Natural killer cell treated with Interleukin-12 subunit alpha and Interleukin-12 subunit beta and Interleukin-15 and Interleukin-18, amount 100 ng/mL, for 72 hours (primary cell): ENCODE results near the gene C2orf92. TPM values are rescaled to one million over a fixed set of nuclear protein-coding genes. Genes with fewer than 3 reads are reported as not detected.
"Not testable (repeated sequence)": the region's sequence is repeated elsewhere in the genome, so short reads cannot be mapped to it uniquely, and the experiment has no call there.

ENCODE experiments used
- ATAC-seq, 2 donors: fragments of 150-1000 bp; cut with Tn5 transposase in 1 of 2; sonication (Bioruptor Pico), chemical (Tn5 transposase) in 1 of 2; 2 replicates each; pipeline ENCODE4 v1.10.0; 2021
- DNase-seq: peaks from one replicate; pipeline ENCODE4 v3.0.0; 2022; ENCODE audit warnings: low spot score
- H3K27ac Mint-ChIP-seq, 2 donors: 1 replicate in 1 of 2; 2 replicates in 1 of 2; pipeline ENCODE4 v1.8.0; 2022; ENCODE audit warnings: mixed read lengths in 2 of 2, mild to moderate bottlenecking in 1 of 2, moderate library complexity in 1 of 2
- H3K27me3 Mint-ChIP-seq, 2 donors: 1 replicate in 1 of 2; 2 replicates in 1 of 2; pipeline ENCODE4 v1.8.0; 2022; ENCODE audit warnings: mixed read lengths in 2 of 2
- H3K36me3 Mint-ChIP-seq: one replicate; pipeline ENCODE4 v1.8.0; 2022; ENCODE audit warnings: mixed read lengths
- H3K4me1 Mint-ChIP-seq, 2 donors: 1 replicate in 1 of 2; 2 replicates in 1 of 2; pipeline ENCODE4 v1.8.0; 2022; ENCODE audit warnings: low read depth in 2 of 2, mixed read lengths in 2 of 2, mild to moderate bottlenecking in 1 of 2
- H3K4me3 Mint-ChIP-seq: one replicate; pipeline ENCODE4 v1.8.0; 2022; ENCODE audit warnings: mixed read lengths
- H3K9me3 Mint-ChIP-seq: 2 replicates; pipeline ENCODE4 v1.8.0; 2022; ENCODE audit warnings: mixed read lengths
- total RNA-seq, 2 donors: library from RNA; stranded (reverse); gene quantifications; one replicate each; pipeline ENCODE4 v1.2.3, GENCODE V29; 2022

The C2orf92 gene
- 10 to 100 TPM in 1 of 2 donors, 1 to 10 TPM in 1; 8.6 to 13.6 TPM for total RNA-seq

DNA sequence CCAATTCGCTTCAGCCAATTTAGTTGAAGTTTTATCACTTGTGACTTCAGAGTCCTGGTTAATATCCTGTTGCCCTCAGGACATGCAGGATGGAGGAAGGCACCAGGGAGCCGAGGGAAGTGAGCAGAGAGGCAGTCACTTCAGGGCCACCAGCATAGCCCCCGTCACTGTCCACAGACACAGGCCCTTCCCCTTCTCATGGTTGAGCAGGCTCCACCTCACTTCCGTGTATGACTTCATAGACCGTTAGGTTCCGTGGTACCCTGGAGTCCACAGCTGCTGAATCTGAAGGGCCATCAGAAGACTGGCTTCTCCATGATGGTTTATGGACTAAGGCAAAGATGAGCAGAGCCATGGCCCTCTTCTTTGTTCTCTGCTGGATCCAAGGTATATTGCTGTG, at the start of gene C2orf92:
Gene C2orf92, plus strand, starts transcription at position 266 of the 400 bp plus-strand sequence. Its CDS starts 76 bp downstream, at position 342.
- Mint-ChIP-seq H3K36me3 (no peaks in the 10 kb centered on the region), H3K27me3 (no peaks in the 10 kb centered on the region), H3K27ac (no peak within 1 kb of the TSS), H3K4me1 (peaks cover 11 to 18% of the 10 kb centered on the region in 2 donors), H3K4me3 (no peak within 1 kb of the TSS), H3K9me3 (no peaks in the 10 kb centered on the region)
- ATAC-seq (no peak), DNase-seq (no peak)

DNA sequence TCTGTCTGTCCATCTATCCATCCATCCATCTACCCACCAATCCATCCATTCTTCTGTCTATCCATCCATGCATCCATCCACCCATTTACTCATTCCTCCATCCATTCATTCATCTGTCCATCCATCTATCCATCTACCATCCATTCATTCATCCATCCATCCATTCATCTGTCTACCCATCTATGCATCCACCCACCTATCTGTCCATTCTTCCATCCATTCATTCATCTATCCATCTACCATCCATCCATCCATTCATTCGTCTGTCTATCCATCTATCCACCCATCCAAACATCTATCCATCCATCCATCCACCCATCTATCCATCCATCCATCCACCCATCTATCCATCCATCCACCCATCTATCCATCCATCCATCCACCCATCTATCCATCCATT, 49.0 kb upstream of the C2orf92 start:
- not testable (repeated sequence) for ATAC-seq, DNase-seq, H3K27ac Mint-ChIP-seq, H3K4me3 Mint-ChIP-seq, H3K36me3 Mint-ChIP-seq, H3K4me1 Mint-ChIP-seq, H3K27me3 Mint-ChIP-seq, H3K9me3 Mint-ChIP-seq

GRCh38 chr2:97622976-97623375, 46.5 kb upstream of the C2orf92 start:
- not testable (repeated sequence) for ATAC-seq, H3K36me3 Mint-ChIP-seq, H3K4me3 Mint-ChIP-seq, H3K27ac Mint-ChIP-seq, H3K4me1 Mint-ChIP-seq, DNase-seq, H3K27me3 Mint-ChIP-seq, H3K9me3 Mint-ChIP-seq

DNA sequence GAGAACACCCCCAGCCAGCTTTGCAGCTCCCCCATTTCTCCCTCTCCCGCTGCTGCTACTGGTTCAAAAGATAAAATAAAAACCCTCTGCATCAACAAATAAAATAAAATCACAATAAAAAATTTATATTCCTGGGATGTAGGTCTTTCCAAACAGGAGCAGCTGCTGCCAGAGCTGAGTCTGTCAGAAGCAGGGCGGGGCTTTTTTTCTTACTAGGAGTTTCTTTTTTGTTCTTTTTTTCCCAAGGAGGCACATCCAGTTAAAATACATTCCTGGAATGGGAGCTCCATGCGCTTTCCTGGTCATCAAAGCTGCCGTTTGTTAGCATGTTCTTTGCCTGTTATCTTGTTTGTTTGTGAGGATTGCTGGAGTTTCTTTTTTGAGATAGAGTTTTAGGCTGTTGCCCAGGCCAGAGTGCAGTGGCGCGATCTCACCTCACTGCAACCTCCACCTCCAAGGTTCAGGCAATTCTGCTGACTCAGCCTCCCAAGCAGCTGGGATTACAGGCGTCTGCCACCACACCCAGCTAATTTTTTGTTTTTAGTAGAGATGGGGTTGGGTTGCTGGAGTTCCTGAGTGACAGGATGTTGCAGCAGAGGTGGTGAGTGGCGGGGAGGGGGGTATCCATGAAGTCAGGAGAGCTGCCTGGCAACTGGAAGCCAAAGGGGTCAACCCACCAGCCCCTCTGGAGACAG, 44.0 kb upstream of the C2orf92 start:
- H3K36me3 Mint-ChIP-seq, H3K4me3 Mint-ChIP-seq, ATAC-seq, DNase-seq, H3K27ac Mint-ChIP-seq, H3K9me3 Mint-ChIP-seq, H3K27me3 Mint-ChIP-seq, H3K4me1 Mint-ChIP-seq: not testable (repeated sequence)

- not testable (repeated sequence) for H3K9me3 Mint-ChIP-seq, H3K27ac Mint-ChIP-seq, H3K4me1 Mint-ChIP-seq, H3K36me3 Mint-ChIP-seq, DNase-seq, H3K4me3 Mint-ChIP-seq, ATAC-seq
- H3K27me3 Mint-ChIP-seq: peaks cover 9 to 13% of the 10 kb centered on the region in 2 donors
Observed at GRCh38 chr2:97626049-97626430, 43.5 kb upstream of the C2orf92 start.

- Mint-ChIP-seq H3K9me3 (no peaks in the 10 kb centered on the region), H3K4me3 (no peak overlapping the region), H3K4me1 (peaks cover 17 to 18% of the 10 kb centered on the region in 2 donors), H3K36me3 (peaks cover 19% of the 10 kb centered on the region), H3K27me3 (peaks cover 3 to 9% of the 10 kb centered on the region in 2 donors), H3K27ac (no peak overlapping the region)
- ATAC-seq (no peak), DNase-seq (no peak)
Observed at GRCh38 chr2:97644023-97644717, 25.3 kb upstream of the C2orf92 start.

DNA sequence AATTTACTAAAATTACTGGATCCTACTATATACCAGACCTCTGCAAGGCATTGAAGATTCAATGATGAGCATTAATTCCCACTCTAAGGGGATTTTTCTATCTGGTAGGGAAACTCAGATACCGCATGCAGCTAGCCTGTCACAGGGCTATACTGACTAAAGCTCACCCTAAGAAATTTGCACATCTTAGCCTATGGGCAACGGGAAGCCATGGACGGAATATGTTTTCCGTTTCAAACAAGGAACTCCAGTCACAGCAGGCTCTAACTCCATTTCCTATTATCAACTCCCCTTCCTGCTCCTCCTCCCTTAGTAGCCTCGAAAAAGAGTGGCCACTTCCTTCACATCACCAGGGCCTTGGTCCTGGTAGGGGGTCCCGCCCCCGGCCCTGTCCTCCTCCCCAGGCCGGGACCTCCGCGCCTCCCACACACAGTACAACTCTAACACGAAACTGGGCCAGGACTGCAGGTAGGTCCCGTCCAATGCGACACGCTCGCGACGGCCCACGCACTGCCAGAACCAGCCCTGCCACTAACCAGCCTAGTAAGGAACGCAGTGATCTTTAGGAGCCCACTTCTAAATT, 24.3 kb upstream of the C2orf92 start:
- Mint-ChIP-seq H3K27ac (peak overlapping the region; percentile 90 to 99), H3K36me3 (peaks cover 26% of the 10 kb centered on the region), H3K4me3 (peak overlapping the region; percentile 95), H3K4me1 (peaks cover 20 to 23% of the 10 kb centered on the region in 2 donors), H3K9me3 (no peaks in the 10 kb centered on the region), H3K27me3 (peaks cover under 1 to 3% of the 10 kb centered on the region in 2 donors)
- DNase-seq (no peak), ATAC-seq (peak; percentile 54 to 64)

DNA sequence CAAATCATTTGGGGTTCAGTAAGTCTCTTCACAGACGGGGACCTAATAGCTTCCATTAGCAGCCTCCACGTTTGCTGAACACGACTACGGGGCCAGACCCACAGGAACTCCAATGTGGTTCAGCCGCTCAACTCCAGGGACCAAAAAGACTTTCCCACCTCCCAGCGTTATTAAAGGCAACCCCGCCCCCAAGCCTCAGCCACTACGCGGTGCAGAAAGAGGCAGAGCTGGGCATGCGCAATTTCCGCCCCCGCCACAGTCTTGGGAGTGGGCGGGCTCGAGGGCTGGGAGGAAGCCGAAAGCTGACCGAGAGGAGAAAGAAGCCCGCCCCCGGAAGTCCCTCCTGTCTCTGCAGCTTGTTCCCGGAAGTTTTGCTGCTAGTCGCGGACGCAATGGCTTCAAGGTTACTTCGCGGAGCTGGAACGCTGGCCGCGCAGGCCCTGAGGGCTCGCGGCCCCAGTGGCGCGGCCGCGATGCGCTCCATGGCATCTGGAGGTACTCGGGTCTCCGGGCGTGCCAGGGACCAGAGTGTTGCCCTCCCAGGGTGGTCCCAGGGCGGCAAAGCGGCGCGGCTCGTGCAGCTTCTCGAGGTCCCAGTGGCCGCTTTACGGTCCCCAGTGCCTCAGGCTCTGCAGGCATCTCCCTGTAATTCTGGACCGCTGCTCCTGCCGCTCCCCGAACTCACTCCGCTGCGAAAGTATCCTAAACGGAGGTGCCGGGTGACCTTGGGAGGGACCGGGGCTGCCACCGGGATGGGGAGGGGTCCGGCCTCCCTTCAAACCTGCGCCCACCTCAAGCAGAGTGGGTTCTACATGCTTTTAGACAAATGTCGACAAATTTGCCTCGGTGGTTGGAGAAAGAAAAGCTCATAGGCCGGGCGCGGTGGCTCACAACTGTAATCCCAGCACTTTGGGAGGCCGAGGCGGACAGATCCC, 23.6 kb upstream of the C2orf92 start, which contains the start of gene COX5B:
Gene COX5B, plus strand, starts transcription at position 368 of the 935 bp plus-strand sequence. Its CDS starts 25 bp downstream, at position 393.
- Mint-ChIP-seq H3K9me3 (no peaks in the 10 kb centered on the region), H3K27me3 (peaks cover 0 to 3% of the 10 kb centered on the region in 2 donors), H3K4me3 (peak within 1 kb of the TSS; percentile 95), H3K27ac (peak within 1 kb of the TSS; percentile 90 to 99), H3K36me3 (peaks cover 26% of the 10 kb centered on the region), H3K4me1 (peaks cover 20 to 23% of the 10 kb centered on the region in 2 donors)
- DNase-seq (peak; percentile 100), ATAC-seq (peak; percentile 99 to 100)

DNA sequence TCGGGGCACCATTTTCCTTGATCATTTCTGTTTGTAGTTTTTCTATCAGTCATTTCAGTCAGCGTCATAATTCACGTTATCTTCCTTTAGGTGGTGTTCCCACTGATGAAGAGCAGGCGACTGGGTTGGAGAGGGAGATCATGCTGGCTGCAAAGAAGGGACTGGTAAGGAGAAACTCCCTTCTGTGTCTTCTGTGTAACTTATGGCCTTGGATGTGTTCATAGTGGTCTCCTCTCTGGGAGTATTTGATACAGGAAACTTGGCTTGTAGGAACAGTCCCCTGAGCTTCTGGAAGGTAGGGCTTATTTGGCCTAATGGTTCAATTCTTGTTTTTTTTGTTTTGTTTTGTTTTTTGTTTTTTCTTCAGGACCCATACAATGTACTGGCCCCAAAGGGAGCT, 22.5 kb upstream of the C2orf92 start:
- H3K36me3 Mint-ChIP-seq: peaks cover 26% of the 10 kb centered on the region
- no peak for ATAC-seq
- H3K9me3 Mint-ChIP-seq: no peaks in the 10 kb centered on the region
- H3K4me3 Mint-ChIP-seq: peak overlapping the region; percentile 95
- DNase-seq: no peak
- peaks cover 0 to 3% of the 10 kb centered on the region in 2 donors for H3K27me3 Mint-ChIP-seq
- peaks cover 20 to 23% of the 10 kb centered on the region in 2 donors for H3K4me1 Mint-ChIP-seq
- peak overlapping the region; percentile 90 to 99 for H3K27ac Mint-ChIP-seq

- H3K36me3 Mint-ChIP-seq: peaks cover 26% of the 10 kb centered on the region
- no peak for DNase-seq
- no peak overlapping the region for H3K27ac Mint-ChIP-seq
Observed at GRCh38 chr2:97651114-97651513, 18.4 kb upstream of the C2orf92 start.

DNA sequence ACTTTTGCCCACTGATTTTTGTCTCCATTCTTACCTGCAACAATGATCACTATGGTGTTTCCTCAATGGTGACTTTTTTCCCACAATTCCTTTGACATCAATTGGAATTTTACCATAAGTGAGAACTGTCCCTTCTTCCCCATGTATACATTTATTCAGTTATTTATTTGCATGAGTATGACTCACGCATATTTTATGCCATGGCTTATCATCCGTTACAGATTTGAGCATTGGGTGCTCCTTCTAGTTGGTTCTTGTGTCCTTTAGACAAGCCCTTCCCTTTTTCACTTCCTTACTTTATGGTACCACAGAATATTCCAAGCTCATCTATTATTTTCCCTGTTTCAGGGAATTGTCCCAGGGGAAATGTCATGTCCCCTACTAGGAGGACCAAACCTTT, 16.0 kb upstream of the C2orf92 start:
- no peaks in the 10 kb centered on the region for H3K27me3 Mint-ChIP-seq
- peak overlapping the region in 1 of 2 donors; percentile 26 for H3K27ac Mint-ChIP-seq
- peaks cover 20 to 22% of the 10 kb centered on the region in 2 donors for H3K4me1 Mint-ChIP-seq
- H3K36me3 Mint-ChIP-seq: peaks cover 11% of the 10 kb centered on the region
- DNase-seq (no peak), ATAC-seq (no peak)
- no peaks in the 10 kb centered on the region for H3K9me3 Mint-ChIP-seq
- H3K4me3 Mint-ChIP-seq: no peak overlapping the region

More at GRCh38 chr2:97651114-97651513, 18.4 kb upstream of the C2orf92 start:
- ATAC-seq: no peak
- no peaks in the 10 kb centered on the region for H3K9me3 Mint-ChIP-seq
- H3K27me3 Mint-ChIP-seq: no peaks in the 10 kb centered on the region
- H3K4me3 Mint-ChIP-seq: no peak overlapping the region
- peaks cover 30 to 31% of the 10 kb centered on the region in 2 donors for H3K4me1 Mint-ChIP-seq

GRCh38 chr2:97653874-97654273, 15.6 kb upstream of the C2orf92 start:
- Mint-ChIP-seq H3K27me3 (no peaks in the 10 kb centered on the region), H3K36me3 (peaks cover 8% of the 10 kb centered on the region), H3K9me3 (no peaks in the 10 kb centered on the region), H3K4me3 (no peak overlapping the region), H3K27ac (peak overlapping the region in 1 of 2 donors; percentile 26), H3K4me1 (peaks cover 20 to 22% of the 10 kb centered on the region in 2 donors)
- no peak for ATAC-seq
- DNase-seq: no peak

GRCh38 chr2:97654309-97654708, 15.2 kb upstream of the C2orf92 start:
- DNase-seq: no peak
- H3K4me3 Mint-ChIP-seq: no peak overlapping the region
- H3K9me3 Mint-ChIP-seq: no peaks in the 10 kb centered on the region
- H3K27ac Mint-ChIP-seq: peak overlapping the region in 1 of 2 donors; percentile 26
- ATAC-seq: peak in 1 of 2 donors; percentile 19
- H3K4me1 Mint-ChIP-seq: peaks cover 20 to 22% of the 10 kb centered on the region in 2 donors
- H3K27me3 Mint-ChIP-seq: no peaks in the 10 kb centered on the region
- H3K36me3 Mint-ChIP-seq: peaks cover 6% of the 10 kb centered on the region
